WTC11 (cell line): ENCODE results near the gene UGT1A8.

Source experiments
- ATF1 ChIP-seq: sonication (generic); formaldehyde crosslinking; IDR thresholded peaks from 2 replicates; pipeline ENCODE4 v1.8.1; 2023; ENCODE audit warnings: mild to moderate bottlenecking, moderate library complexity, missing genetic modification reagents
- TF ChIP-seq, protein P1 (sequence below): sonication (generic); formaldehyde crosslinking; IDR thresholded peaks from 2 replicates; pipeline ENCODE4 v1.8.1; 2023; ENCODE audit warnings: mild to moderate bottlenecking, missing genetic modification reagents, moderate library complexity
- TF ChIP-seq, protein P2 (sequence below): fragments of 200-600 bp; IDR thresholded peaks from 2 replicates; pipeline ENCODE4 v1.8.0; 2022; ENCODE audit warnings: antibody characterized with exemption

- TF ChIP-seq, protein P1, sequence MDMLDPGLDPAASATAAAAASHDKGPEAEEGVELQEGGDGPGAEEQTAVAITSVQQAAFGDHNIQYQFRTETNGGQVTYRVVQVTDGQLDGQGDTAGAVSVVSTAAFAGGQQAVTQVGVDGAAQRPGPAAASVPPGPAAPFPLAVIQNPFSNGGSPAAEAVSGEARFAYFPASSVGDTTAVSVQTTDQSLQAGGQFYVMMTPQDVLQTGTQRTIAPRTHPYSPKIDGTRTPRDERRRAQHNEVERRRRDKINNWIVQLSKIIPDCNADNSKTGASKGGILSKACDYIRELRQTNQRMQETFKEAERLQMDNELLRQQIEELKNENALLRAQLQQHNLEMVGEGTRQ (CRISPR knock-in tag) = no peak
- TF ChIP-seq, protein P2, sequence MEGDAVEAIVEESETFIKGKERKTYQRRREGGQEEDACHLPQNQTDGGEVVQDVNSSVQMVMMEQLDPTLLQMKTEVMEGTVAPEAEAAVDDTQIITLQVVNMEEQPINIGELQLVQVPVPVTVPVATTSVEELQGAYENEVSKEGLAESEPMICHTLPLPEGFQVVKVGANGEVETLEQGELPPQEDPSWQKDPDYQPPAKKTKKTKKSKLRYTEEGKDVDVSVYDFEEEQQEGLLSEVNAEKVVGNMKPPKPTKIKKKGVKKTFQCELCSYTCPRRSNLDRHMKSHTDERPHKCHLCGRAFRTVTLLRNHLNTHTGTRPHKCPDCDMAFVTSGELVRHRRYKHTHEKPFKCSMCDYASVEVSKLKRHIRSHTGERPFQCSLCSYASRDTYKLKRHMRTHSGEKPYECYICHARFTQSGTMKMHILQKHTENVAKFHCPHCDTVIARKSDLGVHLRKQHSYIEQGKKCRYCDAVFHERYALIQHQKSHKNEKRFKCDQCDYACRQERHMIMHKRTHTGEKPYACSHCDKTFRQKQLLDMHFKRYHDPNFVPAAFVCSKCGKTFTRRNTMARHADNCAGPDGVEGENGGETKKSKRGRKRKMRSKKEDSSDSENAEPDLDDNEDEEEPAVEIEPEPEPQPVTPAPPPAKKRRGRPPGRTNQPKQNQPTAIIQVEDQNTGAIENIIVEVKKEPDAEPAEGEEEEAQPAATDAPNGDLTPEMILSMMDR = no peak
- no peak for TF ChIP-seq ATF1 (CRISPR knock-in tag)
Observed at GRCh38 chr2:233691443-233692433, 74.3 kb downstream of the UGT1A8 start.
